Keratinocyte (primary cell): ENCODE data around the gene PTPRT. TPM values are rescaled to one million over a fixed set of nuclear protein-coding genes. Genes with fewer than 3 reads are reported as not detected.
A peak's percentile ranks its signal among the peaks of the same experiment; 100 is the strongest.

Experiments used
- DNase-seq: peaks from one replicate; pipeline ENCODE4 v3.0.0-alpha.2; 2011; ENCODE audit warnings: low read depth, missing footprints, low spot score
- FAIRE-seq: peaks from 2 replicates; lab custom pipeline; 2011; peaks lifted over from hg19 to GRCh38; lab: Jason Lieb, UNC
- H2AFZ ChIP-seq: 2 replicates; pipeline ENCODE4 v1.6.0; 2012; ENCODE audit warnings: low read length, control low read depth, inconsistent platforms; ENCODE audit not compliant: control insufficient read depth
- H3K27ac ChIP-seq: 2 replicates; pipeline ENCODE4 v1.5.1; 2011; ENCODE audit warnings: low read length; ENCODE audit not compliant: control insufficient read depth, insufficient read depth
- H3K27me3 ChIP-seq: 3 replicates; pipeline ENCODE4 v1.6.0; 2011; ENCODE audit warnings: low read length; ENCODE audit not compliant: control insufficient read depth, insufficient read depth; ENCODE audit errors: extremely low read depth
- H3K36me3 ChIP-seq, 2 experiments: 2 replicates in 1 of 2; 3 replicates in 1 of 2; pipeline ENCODE4 v1.5.1; 2011; ENCODE audit warnings: low read length in 2 of 2, mild to moderate bottlenecking in 1 of 2; ENCODE audit not compliant: control insufficient read depth in 2 of 2, insufficient read depth in 2 of 2; ENCODE audit errors: extremely low read depth in 1 of 2
- H3K4me1 ChIP-seq: 3 replicates; pipeline ENCODE4 v1.5.1; 2011; ENCODE audit warnings: low read length; ENCODE audit not compliant: control insufficient read depth, insufficient read depth; ENCODE audit errors: extremely low read depth
- H3K4me2 ChIP-seq: 3 replicates; pipeline ENCODE4 v1.6.0; 2011; ENCODE audit warnings: low read depth, low read length; ENCODE audit not compliant: control insufficient read depth, insufficient read depth; ENCODE audit errors: extremely low read depth
- H3K4me3 ChIP-seq, 3 experiments: fragments of 200-600 bp in 1 of 3; sonication (generic) in 1 of 3; 2 replicates in 2 of 3; 3 replicates in 1 of 3; pipeline ENCODE4 v1.5.1; 2011 to 2016; ENCODE audit warnings: low read length in 3 of 3, mild to moderate bottlenecking in 3 of 3, control low read depth in 2 of 3, inconsistent platforms in 1 of 3, low read depth in 1 of 3, mixed read lengths in 1 of 3, mixed run types in 1 of 3, moderate library complexity in 1 of 3; ENCODE audit not compliant: control insufficient read depth in 2 of 3, insufficient read depth in 2 of 3; ENCODE audit errors: extremely low read depth in 1 of 3
- H3K79me2 ChIP-seq: 2 replicates; pipeline ENCODE4 v1.6.0; 2012; ENCODE audit warnings: low read length; ENCODE audit not compliant: control insufficient read depth, insufficient read depth
- H3K9ac ChIP-seq: 3 replicates; pipeline ENCODE4 v1.6.0; 2011; ENCODE audit warnings: low read length; ENCODE audit not compliant: control insufficient read depth, insufficient read depth; ENCODE audit errors: extremely low read depth
- H3K9me1 ChIP-seq: 3 replicates; pipeline ENCODE4 v1.6.0; 2011; ENCODE audit warnings: low read length; ENCODE audit not compliant: control insufficient read depth, insufficient read depth; ENCODE audit errors: extremely low read depth
- H3K9me3 ChIP-seq: 2 replicates; pipeline ENCODE4 v1.5.1; 2012; ENCODE audit warnings: low read depth, low read length; ENCODE audit not compliant: control insufficient read depth
- H4K20me1 ChIP-seq: 3 replicates; pipeline ENCODE4 v1.6.0; 2011; ENCODE audit warnings: low read length; ENCODE audit not compliant: control insufficient read depth, insufficient read depth; ENCODE audit errors: extremely low read depth
- EZH2 ChIP-seq: IDR thresholded peaks from one replicate; pipeline ENCODE4 v1.6.1; 2012; ENCODE audit warnings: inconsistent platforms, mild to moderate bottlenecking, low read length, moderate library complexity
- dilution Hi-C: fragments of 300-500 bp; cut with MboI; formaldehyde crosslinking; loops from one replicate; pipeline ENCODE4 v1.7.0; 2020; ENCODE audit warnings: low sequenced_read_pairs; ENCODE audit not compliant: extremely low pct_ligation_motif_present
- polyA plus RNA-seq, 5 experiments: library from polyadenylated mRNA; depleted of rRNA in 3 of 5; stranded (reverse) in 3 of 5; stranded (forward) in 1 of 5; unstranded in 1 of 5; fragments of >200 nt; gene quantifications; 1 replicate in 1 of 5; 2 replicates in 3 of 5; 3 replicates in 1 of 5; pipeline versions ENCODE4 v1.2.1 to v1.2.3, GENCODE V29; 2011 to 2012; ENCODE audit warnings: missing spikeins in 2 of 5, low read depth in 1 of 5, low replicate concordance in 1 of 5
- TF ChIP-seq, protein P1 (sequence below), 3 experiments: IDR thresholded peaks in 1 of 3; conservative IDR thresholded peaks in 1 of 3; optimal IDR thresholded peaks in 1 of 3; 2 replicates in 2 of 3; 3 replicates in 1 of 3; pipeline versions ENCODE3 to v1.5.1; 2011; ENCODE audit warnings: low read length in 3 of 3, mild to moderate bottlenecking in 3 of 3, moderate library complexity in 2 of 3, control low read depth in 1 of 3, inconsistent platforms in 1 of 3; ENCODE audit not compliant: insufficient read depth in 2 of 3; ENCODE audit errors: extremely low read depth in 1 of 3

PTPRT gene
- polyA plus RNA-seq, 1 donor (not counting 4 experiments of a cell fraction or from before 2014, with no cell fraction given): not detected

DNA sequence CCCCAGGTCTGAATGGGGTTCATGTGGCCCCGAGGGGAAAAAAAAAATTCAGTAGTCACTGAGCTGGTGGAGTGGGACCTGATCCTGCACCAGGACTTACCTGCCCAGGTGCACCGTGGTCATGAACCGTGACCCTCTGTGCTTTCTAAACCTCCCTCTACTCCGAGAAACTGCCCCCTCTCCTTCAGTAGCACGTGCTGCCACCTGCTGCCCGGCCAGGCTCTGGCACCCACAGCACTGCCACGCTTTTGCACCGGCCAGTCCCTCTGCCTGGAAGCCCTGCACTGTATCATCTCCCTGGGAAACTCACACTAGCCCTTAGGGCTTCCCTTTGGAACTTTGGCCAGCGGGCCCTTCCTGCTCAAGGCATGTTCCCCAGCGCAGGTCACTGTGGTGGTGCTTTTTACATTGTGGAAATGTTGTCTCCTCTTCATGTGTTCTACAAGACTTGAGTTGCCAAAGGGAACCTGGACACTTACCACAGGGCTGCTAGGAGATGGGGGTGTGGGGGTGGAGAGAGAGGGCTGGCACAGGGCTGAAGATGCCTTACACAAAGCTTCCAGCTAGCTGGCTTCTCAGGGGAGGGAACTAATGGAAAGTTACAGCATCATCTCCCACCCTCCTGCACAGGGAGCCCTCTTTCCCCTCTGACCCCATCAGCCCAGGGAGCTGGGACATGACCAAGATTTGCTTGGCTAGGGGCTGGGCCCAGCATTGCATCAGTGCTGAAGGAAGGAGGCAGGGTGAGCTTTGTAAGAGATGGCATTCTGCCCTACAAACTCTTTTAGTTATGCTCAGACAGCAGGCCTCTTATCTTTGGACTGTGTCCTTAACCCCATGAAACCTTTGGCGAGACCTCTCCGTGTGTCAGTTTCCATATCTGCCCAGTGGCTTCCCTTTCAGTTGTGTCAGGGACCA is 2.5 kb upstream of the PTPRT start:
- DNase-seq (no peak), FAIRE-seq (no peak)
- H3K9me3 ChIP-seq: no peaks in the 10 kb centered on the region
- H3K36me3 ChIP-seq: no peaks in the 10 kb centered on the region
- TF ChIP-seq EZH2: no peak
- TF ChIP-seq, protein P1, sequence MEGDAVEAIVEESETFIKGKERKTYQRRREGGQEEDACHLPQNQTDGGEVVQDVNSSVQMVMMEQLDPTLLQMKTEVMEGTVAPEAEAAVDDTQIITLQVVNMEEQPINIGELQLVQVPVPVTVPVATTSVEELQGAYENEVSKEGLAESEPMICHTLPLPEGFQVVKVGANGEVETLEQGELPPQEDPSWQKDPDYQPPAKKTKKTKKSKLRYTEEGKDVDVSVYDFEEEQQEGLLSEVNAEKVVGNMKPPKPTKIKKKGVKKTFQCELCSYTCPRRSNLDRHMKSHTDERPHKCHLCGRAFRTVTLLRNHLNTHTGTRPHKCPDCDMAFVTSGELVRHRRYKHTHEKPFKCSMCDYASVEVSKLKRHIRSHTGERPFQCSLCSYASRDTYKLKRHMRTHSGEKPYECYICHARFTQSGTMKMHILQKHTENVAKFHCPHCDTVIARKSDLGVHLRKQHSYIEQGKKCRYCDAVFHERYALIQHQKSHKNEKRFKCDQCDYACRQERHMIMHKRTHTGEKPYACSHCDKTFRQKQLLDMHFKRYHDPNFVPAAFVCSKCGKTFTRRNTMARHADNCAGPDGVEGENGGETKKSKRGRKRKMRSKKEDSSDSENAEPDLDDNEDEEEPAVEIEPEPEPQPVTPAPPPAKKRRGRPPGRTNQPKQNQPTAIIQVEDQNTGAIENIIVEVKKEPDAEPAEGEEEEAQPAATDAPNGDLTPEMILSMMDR (optimal IDR thresholded peaks at IDR 0.05 in 1 of 3, IDR thresholded peaks at IDR 0.05 in 1 of 3, conservative IDR thresholded peaks at IDR 0.05 in 1 of 3; ENCODE audit: extremely low read depth in 1 of 3, insufficient read depth in 2 of 3, low read length in 3 of 3): peak; percentile 40 to 75 (median 72)
- no peak overlapping the region for H3K4me2 ChIP-seq
- peaks cover 33% of the 10 kb centered on the region for H3K27me3 ChIP-seq
- no peaks in the 10 kb centered on the region for H3K79me2 ChIP-seq
- no peaks in the 10 kb centered on the region for H3K4me1 ChIP-seq
- H3K9ac ChIP-seq: no peak overlapping the region
- H3K27ac ChIP-seq: no peak overlapping the region
- H3K9me1 ChIP-seq: no peaks in the 10 kb centered on the region
- dilution Hi-C loops: no loop called here
- no peaks in the 10 kb centered on the region for H4K20me1 ChIP-seq
- no peak overlapping the region for H2AFZ ChIP-seq
- no peak overlapping the region for H3K4me3 ChIP-seq

DNA sequence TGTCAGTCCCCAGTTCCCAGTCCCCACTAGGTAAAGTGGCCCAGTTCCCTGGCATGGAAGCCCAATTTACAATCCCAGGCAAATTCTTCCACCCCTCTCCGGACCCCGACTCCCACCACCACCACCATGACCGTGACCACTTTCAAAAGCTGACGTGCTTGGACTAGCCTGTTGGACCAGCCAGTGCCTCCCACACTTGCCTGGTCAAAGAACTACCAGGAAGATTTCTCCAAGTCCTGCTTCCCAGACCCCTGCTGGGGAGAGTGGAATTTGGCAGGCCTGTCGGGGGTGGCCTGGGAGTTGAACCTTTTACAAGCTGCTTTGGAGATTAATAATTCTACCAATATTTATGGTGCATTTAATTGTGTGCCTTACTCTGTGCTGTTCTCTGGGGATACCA is 1.4 kb upstream of the PTPRT start:
- dilution Hi-C loops: no loop called here
- Histone ChIP-seq H3K4me1 (no peaks in the 10 kb centered on the region), H3K9me3 (no peaks in the 10 kb centered on the region), H3K27me3 (peaks cover 33% of the 10 kb centered on the region), H3K9ac (no peak overlapping the region), H3K9me1 (no peaks in the 10 kb centered on the region), H4K20me1 (no peaks in the 10 kb centered on the region), H3K27ac (no peak overlapping the region), H3K36me3 (no peaks in the 10 kb centered on the region), H2AFZ (no peak overlapping the region), H3K4me2 (no peak overlapping the region), H3K4me3 (no peak overlapping the region), H3K79me2 (no peaks in the 10 kb centered on the region)
- TF ChIP-seq, protein P1 (optimal IDR thresholded peaks at IDR 0.05 in 1 of 3, IDR thresholded peaks at IDR 0.05 in 1 of 3, conservative IDR thresholded peaks at IDR 0.05 in 1 of 3; ENCODE audit: extremely low read depth in 1 of 3, insufficient read depth in 2 of 3, low read length in 3 of 3): no peak
- TF ChIP-seq EZH2: no peak
- DNase-seq (no peak), FAIRE-seq (no peak)
